Neural progenitor cell (in vitro differentiated cells): ENCODE results near the gene TBC1D2B.

ENCODE experiments used
- EZH2 ChIP-seq: fragments of 200-600 bp; sonication (generic); IDR thresholded peaks from 2 replicates; pipeline ENCODE4 v1.6.1; 2017; ENCODE audit warnings: antibody characterized with exemption, mild to moderate bottlenecking, moderate library complexity
- EZH2phosphoT487 ChIP-seq: fragments of 200-600 bp; sonication (generic); IDR thresholded peaks from 2 replicates; pipeline ENCODE4 v1.6.1; 2017; ENCODE audit warnings: antibody characterized with exemption
- TF ChIP-seq, protein P1 (sequence below): fragments of 200-600 bp; sonication (generic); IDR thresholded peaks from 2 replicates; pipeline ENCODE4 v1.5.1; 2017; ENCODE audit warnings: antibody characterized with exemption, mild to moderate bottlenecking

DNA sequence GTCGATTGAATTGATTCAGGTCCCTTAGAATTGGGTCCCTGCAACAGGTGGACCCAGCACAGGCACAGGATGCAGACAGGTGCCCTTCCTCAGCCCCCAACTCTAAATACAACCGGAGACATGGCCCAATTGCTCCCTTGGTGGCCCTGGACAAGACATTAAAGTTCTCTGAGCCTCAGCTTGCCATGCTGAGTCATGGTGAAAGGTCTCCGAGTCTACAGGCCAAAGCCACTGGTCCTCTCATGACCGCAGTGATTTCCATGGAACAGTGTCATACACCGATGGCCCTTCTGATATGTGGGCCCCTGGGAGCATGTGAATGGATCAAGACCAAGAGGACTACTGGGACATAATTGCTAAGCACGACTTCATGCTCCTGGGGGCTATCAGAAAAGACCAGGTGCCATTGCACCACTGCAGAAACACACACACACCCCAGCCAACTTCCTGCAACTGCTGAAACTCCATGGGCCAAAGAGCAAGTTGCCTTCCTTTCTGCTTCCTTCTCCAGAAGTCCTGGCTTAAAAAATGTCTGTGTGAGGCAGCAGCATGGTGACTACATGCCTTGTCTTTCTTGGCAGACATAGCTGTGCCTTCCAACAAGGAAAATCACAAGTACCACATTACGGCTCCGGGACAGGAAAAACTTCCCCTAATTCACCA lies 38.8 kb downstream of the TBC1D2B start:
- TF ChIP-seq, protein P1, sequence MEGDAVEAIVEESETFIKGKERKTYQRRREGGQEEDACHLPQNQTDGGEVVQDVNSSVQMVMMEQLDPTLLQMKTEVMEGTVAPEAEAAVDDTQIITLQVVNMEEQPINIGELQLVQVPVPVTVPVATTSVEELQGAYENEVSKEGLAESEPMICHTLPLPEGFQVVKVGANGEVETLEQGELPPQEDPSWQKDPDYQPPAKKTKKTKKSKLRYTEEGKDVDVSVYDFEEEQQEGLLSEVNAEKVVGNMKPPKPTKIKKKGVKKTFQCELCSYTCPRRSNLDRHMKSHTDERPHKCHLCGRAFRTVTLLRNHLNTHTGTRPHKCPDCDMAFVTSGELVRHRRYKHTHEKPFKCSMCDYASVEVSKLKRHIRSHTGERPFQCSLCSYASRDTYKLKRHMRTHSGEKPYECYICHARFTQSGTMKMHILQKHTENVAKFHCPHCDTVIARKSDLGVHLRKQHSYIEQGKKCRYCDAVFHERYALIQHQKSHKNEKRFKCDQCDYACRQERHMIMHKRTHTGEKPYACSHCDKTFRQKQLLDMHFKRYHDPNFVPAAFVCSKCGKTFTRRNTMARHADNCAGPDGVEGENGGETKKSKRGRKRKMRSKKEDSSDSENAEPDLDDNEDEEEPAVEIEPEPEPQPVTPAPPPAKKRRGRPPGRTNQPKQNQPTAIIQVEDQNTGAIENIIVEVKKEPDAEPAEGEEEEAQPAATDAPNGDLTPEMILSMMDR, result no peak
- TF ChIP-seq EZH2phosphoT487 (no peak), EZH2 (no peak)
